Embryonic facial prominence (tissue), 1 donor: ENCODE data around the gene SAMD7.

Experiments used
- DNase-seq: peaks from one replicate; pipeline ENCODE4 v3.0.0-alpha.2; 2016; ENCODE audit errors: extremely low spot score

Gene SAMD7

GRCh38 chr3:169966428-169966950, 55.1 kb downstream of the SAMD7 start, which contains the start of gene SEC62:
SEC62 (plus strand) TSS chr3:169966807; CDS start chr3:169966823, 16 bp downstream.
- peak; percentile 86 for DNase-seq

- DNase-seq: no peak
These were observed 55.9 kb downstream of the SAMD7 start for GRCh38 chr3:169966951-169967915.

- DNase-seq: no peak
These were observed 57.0 kb downstream of the SAMD7 start for GRCh38 chr3:169968224-169968885.

GRCh38 chr3:169969174-169970095, 58.1 kb downstream of the SAMD7 start:
- DNase-seq: no peak

DNA sequence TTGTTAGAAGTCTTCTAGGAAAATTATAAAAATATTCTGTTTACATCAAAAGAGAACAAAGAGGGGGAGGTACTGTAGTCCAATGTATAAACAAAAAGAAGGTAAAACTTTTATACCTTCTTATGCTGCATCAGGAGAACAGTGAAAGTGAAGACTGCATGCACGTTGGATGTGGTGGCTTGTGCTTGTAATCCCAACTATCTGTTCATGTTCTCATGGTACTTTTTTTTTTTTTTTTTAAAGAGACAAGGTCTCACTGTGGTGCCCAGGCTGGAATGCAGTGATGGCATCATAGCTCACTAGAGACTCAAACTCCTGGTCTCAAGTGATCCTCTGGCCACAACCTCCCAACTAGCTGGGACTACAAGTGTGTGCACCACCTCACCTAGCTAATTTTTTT, 59.5 kb downstream of the SAMD7 start:
- DNase-seq: no peak

GRCh38 chr3:169971522-169971921, 60.1 kb downstream of the SAMD7 start:
- DNase-seq: no peak

DNA sequence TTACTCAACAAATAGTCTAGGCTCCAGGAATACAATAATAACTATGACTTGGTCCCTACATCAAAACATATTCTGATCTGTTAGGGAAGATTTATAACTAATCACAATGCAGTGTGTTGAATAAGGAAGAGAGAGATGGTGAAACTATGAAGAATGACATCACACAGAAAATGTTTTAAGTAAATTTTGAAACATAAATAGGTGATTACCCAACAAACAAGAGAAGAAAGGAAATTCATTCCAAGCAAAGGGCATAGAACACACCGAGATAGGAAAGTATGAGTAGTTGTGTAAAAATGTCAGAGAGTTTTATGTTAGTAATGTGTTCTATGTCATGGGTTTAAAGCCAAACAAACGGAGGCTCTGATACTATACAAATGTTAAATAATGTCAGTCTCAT, 68.7 kb downstream of the SAMD7 start:
- DNase-seq: no peak

DNA sequence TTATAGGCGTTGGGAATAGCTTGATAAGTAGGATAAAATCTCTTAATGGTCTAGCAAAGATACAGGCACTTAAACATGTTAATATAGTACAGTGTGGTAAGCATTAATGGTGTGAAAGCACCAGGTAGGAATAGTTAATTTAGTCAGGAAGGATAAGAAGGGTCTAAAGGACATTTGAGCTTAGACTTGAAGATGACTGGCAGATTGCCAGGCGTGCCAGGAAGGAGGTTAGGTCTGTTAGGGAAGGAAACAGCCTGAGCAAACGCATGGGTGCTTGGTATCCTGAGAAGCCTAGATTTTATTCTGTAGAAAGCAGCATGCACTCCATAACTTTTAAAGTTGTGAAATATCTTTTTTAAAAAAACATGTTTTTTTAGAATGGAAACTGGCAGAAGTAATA, 72.9 kb downstream of the SAMD7 start:
- no peak for DNase-seq
